PC-3 (cell line): ENCODE data around the gene NTN5. TPM values are rescaled to one million over a fixed set of nuclear protein-coding genes. Genes with fewer than 3 reads are reported as not detected.

Experiments used
- ATAC-seq: fragments of 200-7000 bp; cut with Tn5 transposase; 2 replicates; pipeline ENCODE4 v1.9.1; 2020; ENCODE audit warnings: mild to moderate bottlenecking, moderate library complexity
- BruUV-seq: library from RNA; stranded (reverse); fragments of 400-500 nt; replicated peaks from 2 replicates; lab custom pipeline; 2021; lab: Mats Ljungman, UMichigan
- CTCF ChIA-PET: fragments of 300-600 bp; sonication (Branson Sonifier 250); formaldehyde crosslinking; loops from one replicate; lab custom pipeline; 2022; ENCODE audit warnings: antibody characterized with exemption; lab: Charles Lee
- POLR2A ChIA-PET: fragments of 300-600 bp; sonication (Branson Sonifier 250); formaldehyde crosslinking; loops from one replicate; lab custom pipeline; 2022; ENCODE audit warnings: antibody characterized with exemption; ENCODE audit not compliant: unreplicated experiment; lab: Charles Lee
- DNase-seq: peaks from one replicate; pipeline ENCODE4 v3.0.0-alpha.2; 2015
- H2AFZ ChIP-seq: fragments of 300-600 bp; sonication (generic); 2 replicates; pipeline ENCODE4 v1.6.0; 2016; ENCODE audit warnings: antibody characterized with exemption, low read length
- H3F3A ChIP-seq: fragments of 300-600 bp; sonication (generic); one replicate; pipeline ENCODE4 v1.6.0; 2017; ENCODE audit warnings: antibody characterized with exemption, low read length, control low read depth, mild to moderate bottlenecking; ENCODE audit not compliant: unreplicated experiment
- H3K27ac ChIP-seq: fragments of 300-600 bp; sonication (generic); 2 replicates; pipeline ENCODE4 v1.5.1; 2016; ENCODE audit warnings: mild to moderate bottlenecking, low read length
- H3K27me3 ChIP-seq: fragments of 300-600 bp; sonication (generic); 2 replicates; pipeline ENCODE4 v1.6.1; 2016; ENCODE audit warnings: low read length, mixed read lengths
- H3K36me3 ChIP-seq: fragments of 300-600 bp; sonication (generic); 2 replicates; pipeline ENCODE4 v1.6.1; 2016; ENCODE audit warnings: low read depth, mixed run types, low read length, mixed read lengths
- H3K4me1 ChIP-seq: fragments of 300-600 bp; sonication (generic); 2 replicates; pipeline ENCODE4 v1.5.1; 2016; ENCODE audit warnings: low read length; ENCODE audit not compliant: insufficient read depth
- H3K4me2 ChIP-seq: fragments of 300-600 bp; sonication (generic); 2 replicates; pipeline ENCODE4 v1.6.0; 2016; ENCODE audit warnings: low read length
- H3K4me3 ChIP-seq: fragments of 300-600 bp; sonication (generic); 2 replicates; pipeline ENCODE4 v1.5.1; 2016; ENCODE audit warnings: mild to moderate bottlenecking, low read length, mixed read lengths
- H3K79me2 ChIP-seq: fragments of 300-600 bp; sonication (generic); 2 replicates; pipeline ENCODE4 v1.6.1; 2017; ENCODE audit warnings: low read length, mixed read lengths
- H3K9ac ChIP-seq: fragments of 300-600 bp; sonication (generic); 2 replicates; pipeline ENCODE4 v1.6.0; 2016; ENCODE audit warnings: mild to moderate bottlenecking, low read length
- H3K9me2 ChIP-seq: fragments of 300-600 bp; sonication (generic); replicated peaks from 2 replicates; pipeline ENCODE4 v1.6.1; 2016; ENCODE audit warnings: mixed run types, low read length, mixed read lengths
- H3K9me3 ChIP-seq: fragments of 300-600 bp; sonication (generic); 2 replicates; pipeline ENCODE4 v1.6.1; 2016; ENCODE audit warnings: low read length, mixed read lengths
- H4K20me1 ChIP-seq: fragments of 300-600 bp; sonication (generic); 2 replicates; pipeline ENCODE4 v1.6.1; 2016; ENCODE audit warnings: low read length, mixed read lengths
- CTCF ChIP-seq: fragments of 300-600 bp; sonication (generic); conservative IDR thresholded peaks from 2 replicates; pipeline ENCODE4 v1.5.1; 2017; ENCODE audit warnings: antibody characterized with exemption, low read depth, mild to moderate bottlenecking, low read length
- EZH2 ChIP-seq: fragments of 300-600 bp; sonication (generic); IDR thresholded peaks from one replicate; pipeline ENCODE4 v1.6.1; 2017; ENCODE audit warnings: antibody characterized with exemption, mild to moderate bottlenecking, low read length; ENCODE audit not compliant: unreplicated experiment
- EZH2phosphoT487 ChIP-seq: fragments of 300-600 bp; sonication (generic); IDR thresholded peaks from 2 replicates; pipeline ENCODE4 v1.6.1; 2018; ENCODE audit warnings: mild to moderate bottlenecking, antibody characterized with exemption, low read length, borderline replicate concordance
- intact Hi-C: fragments of 100-400 bp; cut with micrococcal nuclease; formaldehyde crosslinking; loops from 2 replicates; pipeline ENCODE4 v1.9.0; 2023
- total RNA-seq: library from RNA; depleted of rRNA; stranded (reverse); fragments of >200 nt; gene quantifications from 2 replicates; pipeline ENCODE4 v1.2.3, GENCODE V29; 2014

The NTN5 gene
- total RNA-seq, 1 experiment from 2014 or later, result 0.18 TPM

DNA sequence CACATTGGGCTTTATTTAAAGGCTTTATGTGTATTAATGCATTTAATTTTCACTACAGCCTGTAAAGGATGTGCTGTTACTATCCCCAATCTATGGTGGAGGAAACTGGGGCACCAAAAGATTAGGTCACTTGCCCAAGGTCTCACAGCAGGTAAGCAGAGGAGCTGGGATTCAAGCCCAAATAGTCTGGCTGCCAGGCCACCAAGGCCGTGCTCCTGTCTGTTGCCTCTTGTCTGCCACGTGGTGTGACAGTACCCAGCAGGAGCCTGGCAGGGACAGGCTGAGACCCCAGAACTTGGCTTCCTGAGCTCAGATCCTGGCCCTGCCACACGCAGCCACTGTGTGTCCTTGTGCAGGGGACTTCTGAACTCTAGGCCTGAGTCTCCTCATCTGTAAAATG is 4.5 kb downstream of the NTN5 start:
- no peak overlapping the region for H3K4me3 ChIP-seq
- no peak overlapping the region for H3K4me2 ChIP-seq
- ATAC-seq (no peak), DNase-seq (no peak)
- H3K36me3 ChIP-seq, result no peaks in the 10 kb centered on the region
- no peaks in the 10 kb centered on the region for H3K79me2 ChIP-seq
- no peak overlapping the region for H2AFZ ChIP-seq
- ChIA-PET CTCF (no interaction called here), POLR2A (no interaction called here)
- H3K9ac ChIP-seq, result no peak overlapping the region
- no peak overlapping the region for H3K27ac ChIP-seq
- H3F3A ChIP-seq, result no peaks in the 10 kb centered on the region
- H3K9me3 ChIP-seq, result no peaks in the 10 kb centered on the region
- no peaks in the 10 kb centered on the region for H3K4me1 ChIP-seq
- no peaks in the 10 kb centered on the region for H3K9me2 ChIP-seq
- no TSS peak for BruUV-seq
- TF ChIP-seq EZH2phosphoT487, result no peak
- H4K20me1 ChIP-seq, result no peaks in the 10 kb centered on the region
- no peaks in the 10 kb centered on the region for H3K27me3 ChIP-seq
- intact Hi-C loops, result no loop called here

- no peak overlapping the region for H2AFZ ChIP-seq
- H3K79me2 ChIP-seq, result no peaks in the 10 kb centered on the region
- no peak overlapping the region for H3K4me3 ChIP-seq
- no peaks in the 10 kb centered on the region for H3K27me3 ChIP-seq
- H3K9me2 ChIP-seq, result no peaks in the 10 kb centered on the region
- no peaks in the 10 kb centered on the region for H3K4me1 ChIP-seq
- H3K27ac ChIP-seq, result no peak overlapping the region
- POLR2A ChIA-PET, result no interaction called here
- no peaks in the 10 kb centered on the region for H4K20me1 ChIP-seq
- ATAC-seq, result no peak
- no peaks in the 10 kb centered on the region for H3F3A ChIP-seq
- no peak for DNase-seq
- intact Hi-C loops, result no loop called here
- CTCF ChIA-PET, result no interaction called here
- H3K9ac ChIP-seq, result no peak overlapping the region
- no TSS peak for BruUV-seq
- H3K4me2 ChIP-seq, result no peak overlapping the region
- H3K36me3 ChIP-seq, result no peaks in the 10 kb centered on the region
- no peaks in the 10 kb centered on the region for H3K9me3 ChIP-seq
- TF ChIP-seq CTCF, result no peak
- TF ChIP-seq EZH2phosphoT487, result no peak
- TF ChIP-seq EZH2, result no peak
These were observed 7.0 kb downstream of the NTN5 start for GRCh38 chr19:48665786-48666185.

DNA sequence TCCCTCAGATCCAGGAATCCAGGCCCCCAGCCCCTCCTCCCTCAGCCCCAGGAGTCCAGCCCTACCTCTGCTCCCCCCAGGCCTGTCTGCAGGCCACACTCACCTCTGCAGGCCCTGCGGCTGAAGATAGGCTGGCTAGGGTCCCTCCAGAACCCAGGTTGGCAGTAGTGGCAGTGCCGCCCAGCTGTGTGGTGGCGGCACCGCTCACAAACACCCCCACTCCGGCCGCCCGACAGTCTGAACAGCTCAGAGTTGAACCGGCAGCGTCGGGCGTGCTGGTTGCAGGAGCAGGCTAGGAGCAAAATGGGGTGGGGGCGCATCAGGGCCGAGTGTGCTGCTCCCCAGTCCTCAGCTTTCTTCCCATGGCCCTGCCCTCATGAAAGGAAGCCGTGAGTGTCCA is 8.3 kb downstream of the NTN5 start:
- H3K36me3 ChIP-seq, result no peaks in the 10 kb centered on the region
- no peak for TF ChIP-seq EZH2phosphoT487
- no peak for TF ChIP-seq CTCF
- no peak for TF ChIP-seq EZH2
- no peak overlapping the region for H3K4me2 ChIP-seq
- H3K27ac ChIP-seq, result no peak overlapping the region
- H3K27me3 ChIP-seq, result no peaks in the 10 kb centered on the region
- ChIA-PET CTCF (no interaction called here), POLR2A (no interaction called here)
- no TSS peak for BruUV-seq
- H3K9me2 ChIP-seq, result no peaks in the 10 kb centered on the region
- no peak overlapping the region for H3K4me3 ChIP-seq
- no peaks in the 10 kb centered on the region for H3K79me2 ChIP-seq
- ATAC-seq (no peak), DNase-seq (no peak)
- no peaks in the 10 kb centered on the region for H4K20me1 ChIP-seq
- no peak overlapping the region for H2AFZ ChIP-seq
- H3F3A ChIP-seq, result no peaks in the 10 kb centered on the region
- H3K9ac ChIP-seq, result no peak overlapping the region
- no peaks in the 10 kb centered on the region for H3K9me3 ChIP-seq
- H3K4me1 ChIP-seq, result no peaks in the 10 kb centered on the region
- intact Hi-C loops, result no loop called here
